Fibroblast of mammary gland (primary cell): ENCODE data around the gene B3GAT1.
"Not testable (repeated sequence)": the region's sequence is repeated elsewhere in the genome, so short reads cannot be mapped to it uniquely, and the experiment has no call there.

Source experiments
- DNase-seq: peaks from one replicate; pipeline ENCODE4 v3.0.0-alpha.2; 2010; ENCODE audit warnings: low read depth
- H3K4me3 ChIP-seq: 2 replicates; pipeline ENCODE4 v1.5.1; 2011; ENCODE audit warnings: low read depth, mild to moderate bottlenecking, low read length, moderate library complexity; ENCODE audit not compliant: control insufficient read depth
- TF ChIP-seq, protein P1 (sequence below): conservative IDR thresholded peaks from 2 replicates; pipeline ENCODE4 v1.5.1; 2011; ENCODE audit warnings: low read depth, low read length, inconsistent platforms; ENCODE audit not compliant: control insufficient read depth, insufficient read depth

B3GAT1 gene

DNA sequence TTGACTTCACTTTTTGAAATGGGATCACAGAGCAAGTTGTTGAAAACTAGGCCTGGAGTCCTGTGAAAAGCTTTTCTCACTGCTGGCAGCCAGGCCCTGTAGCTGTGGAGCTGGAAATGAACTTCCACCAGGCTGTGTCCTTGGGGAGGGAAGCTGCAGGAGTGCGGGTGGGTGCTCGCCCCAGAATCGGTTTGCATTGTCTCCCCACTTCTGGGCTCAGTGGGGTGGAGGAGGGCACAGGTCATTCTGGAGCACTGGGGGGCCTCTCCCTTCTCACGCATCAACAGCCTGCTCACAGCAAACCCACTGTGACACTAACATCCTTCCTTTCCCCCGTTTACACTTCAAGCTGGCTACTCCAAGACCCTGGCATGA is 65.1 kb downstream of the B3GAT1 start:
- no peak overlapping the region for H3K4me3 ChIP-seq
- TF ChIP-seq, protein P1, sequence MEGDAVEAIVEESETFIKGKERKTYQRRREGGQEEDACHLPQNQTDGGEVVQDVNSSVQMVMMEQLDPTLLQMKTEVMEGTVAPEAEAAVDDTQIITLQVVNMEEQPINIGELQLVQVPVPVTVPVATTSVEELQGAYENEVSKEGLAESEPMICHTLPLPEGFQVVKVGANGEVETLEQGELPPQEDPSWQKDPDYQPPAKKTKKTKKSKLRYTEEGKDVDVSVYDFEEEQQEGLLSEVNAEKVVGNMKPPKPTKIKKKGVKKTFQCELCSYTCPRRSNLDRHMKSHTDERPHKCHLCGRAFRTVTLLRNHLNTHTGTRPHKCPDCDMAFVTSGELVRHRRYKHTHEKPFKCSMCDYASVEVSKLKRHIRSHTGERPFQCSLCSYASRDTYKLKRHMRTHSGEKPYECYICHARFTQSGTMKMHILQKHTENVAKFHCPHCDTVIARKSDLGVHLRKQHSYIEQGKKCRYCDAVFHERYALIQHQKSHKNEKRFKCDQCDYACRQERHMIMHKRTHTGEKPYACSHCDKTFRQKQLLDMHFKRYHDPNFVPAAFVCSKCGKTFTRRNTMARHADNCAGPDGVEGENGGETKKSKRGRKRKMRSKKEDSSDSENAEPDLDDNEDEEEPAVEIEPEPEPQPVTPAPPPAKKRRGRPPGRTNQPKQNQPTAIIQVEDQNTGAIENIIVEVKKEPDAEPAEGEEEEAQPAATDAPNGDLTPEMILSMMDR = no peak
- no peak for DNase-seq

DNA sequence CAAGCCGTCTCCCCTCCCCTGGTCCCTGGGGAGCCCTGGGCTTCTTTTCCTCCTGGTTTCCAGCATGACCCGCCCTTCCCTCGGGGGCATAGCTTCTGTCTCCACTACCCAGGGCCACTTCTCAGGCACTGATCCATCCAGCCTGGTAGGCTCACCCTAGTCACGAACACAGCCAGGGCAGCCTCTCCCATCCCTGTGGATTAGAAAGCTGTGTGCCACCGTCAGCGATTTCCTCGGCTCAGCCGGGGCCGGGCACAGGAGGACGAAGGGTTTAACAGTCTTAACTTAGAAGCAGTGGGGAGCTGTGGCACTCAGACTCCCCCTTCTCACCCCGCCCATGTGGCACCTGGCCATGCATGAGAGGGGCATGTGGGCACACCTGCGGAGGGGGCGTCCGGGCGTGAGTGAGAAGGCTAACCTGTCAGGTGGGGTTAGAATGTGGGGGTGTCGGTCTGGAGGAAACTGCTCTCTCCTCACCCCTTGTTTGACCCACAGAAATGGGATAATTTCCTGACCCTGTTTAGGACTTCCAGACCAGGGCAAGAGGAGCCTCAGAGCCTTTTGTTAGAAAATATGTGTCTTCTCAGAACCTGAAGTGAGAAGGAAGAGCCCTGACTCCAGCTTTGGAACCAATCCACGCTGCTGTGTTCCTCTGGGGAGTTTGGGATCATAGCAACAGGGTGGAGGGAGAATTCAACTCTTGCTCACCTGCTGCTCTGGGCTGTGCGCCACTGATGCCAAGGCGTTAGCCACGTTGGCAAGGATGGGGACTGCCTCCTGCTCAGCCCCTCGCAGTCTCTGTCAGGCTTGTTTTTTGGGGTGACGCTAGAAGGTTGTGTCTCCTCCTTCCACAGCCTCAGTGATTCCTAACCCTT is 65.7 kb downstream of the B3GAT1 start:
- DNase-seq = no peak
- H3K4me3 ChIP-seq = no peak overlapping the region
- TF ChIP-seq, protein P1 = no peak

- TF ChIP-seq, protein P1 = no peak
- no peak for DNase-seq
- no peak overlapping the region for H3K4me3 ChIP-seq
Measured at GRCh38 chr11:134345237-134345550, 66.8 kb downstream of the B3GAT1 start.

DNA sequence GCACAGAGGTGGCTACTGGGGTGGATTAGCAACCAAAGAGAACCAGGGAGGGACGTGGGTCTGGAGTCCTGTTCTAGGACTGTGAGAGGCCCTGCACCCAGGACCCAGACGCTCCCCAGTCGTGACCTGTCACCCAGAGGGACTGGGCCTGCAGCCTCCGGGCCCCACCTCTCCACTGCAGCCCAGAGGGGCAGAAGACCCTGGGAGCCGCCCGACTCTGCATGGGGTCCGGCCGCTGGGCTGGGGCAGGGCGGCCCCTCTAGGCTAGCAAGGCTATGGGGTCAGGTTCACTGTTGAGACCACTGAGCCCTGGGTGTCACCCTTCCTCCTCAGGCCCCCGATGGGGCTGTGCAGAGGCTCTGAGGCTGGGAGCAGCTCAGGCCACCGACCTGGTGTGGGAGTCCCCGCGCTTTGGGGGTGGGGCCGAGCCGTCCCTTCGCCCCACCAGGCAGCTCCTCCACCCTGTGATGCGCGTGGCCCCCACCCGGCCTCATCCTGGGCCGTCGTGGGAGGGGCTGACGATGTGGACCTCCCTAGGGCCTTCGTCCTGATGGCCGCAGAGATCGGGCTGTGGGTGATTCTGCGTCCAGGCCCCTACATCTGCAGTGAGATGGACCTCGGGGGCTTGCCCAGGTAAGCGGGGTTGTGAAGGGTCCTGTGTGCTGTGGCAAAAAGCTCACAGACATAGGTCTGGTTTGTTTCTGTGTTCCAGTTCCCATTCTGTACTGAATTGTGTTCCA is 67.4 kb downstream of the B3GAT1 start:
- H3K4me3 ChIP-seq, DNase-seq: not testable (repeated sequence)

DNA sequence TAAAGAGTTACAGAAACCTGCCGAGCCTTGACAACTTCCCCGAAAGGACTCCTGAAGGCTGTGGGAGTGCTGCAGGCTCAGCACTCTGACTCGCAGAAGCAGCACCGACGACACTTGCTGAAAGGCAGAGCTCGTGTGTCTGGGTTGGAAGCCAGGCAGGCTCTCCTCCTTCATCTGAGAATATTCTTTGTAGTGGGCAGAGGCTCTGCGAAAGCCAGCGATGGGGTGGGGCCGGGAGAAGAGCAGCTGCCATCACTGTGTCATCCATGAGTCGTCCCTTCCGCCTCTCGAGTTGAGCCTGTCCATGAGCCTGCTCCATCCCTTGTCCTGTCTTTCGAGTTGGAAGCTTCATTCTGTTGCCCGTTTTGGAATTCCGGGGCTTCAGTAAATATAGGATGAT is 68.4 kb downstream of the B3GAT1 start:
- TF ChIP-seq, protein P1 = no peak
- no peak overlapping the region for H3K4me3 ChIP-seq
- DNase-seq = no peak

DNA sequence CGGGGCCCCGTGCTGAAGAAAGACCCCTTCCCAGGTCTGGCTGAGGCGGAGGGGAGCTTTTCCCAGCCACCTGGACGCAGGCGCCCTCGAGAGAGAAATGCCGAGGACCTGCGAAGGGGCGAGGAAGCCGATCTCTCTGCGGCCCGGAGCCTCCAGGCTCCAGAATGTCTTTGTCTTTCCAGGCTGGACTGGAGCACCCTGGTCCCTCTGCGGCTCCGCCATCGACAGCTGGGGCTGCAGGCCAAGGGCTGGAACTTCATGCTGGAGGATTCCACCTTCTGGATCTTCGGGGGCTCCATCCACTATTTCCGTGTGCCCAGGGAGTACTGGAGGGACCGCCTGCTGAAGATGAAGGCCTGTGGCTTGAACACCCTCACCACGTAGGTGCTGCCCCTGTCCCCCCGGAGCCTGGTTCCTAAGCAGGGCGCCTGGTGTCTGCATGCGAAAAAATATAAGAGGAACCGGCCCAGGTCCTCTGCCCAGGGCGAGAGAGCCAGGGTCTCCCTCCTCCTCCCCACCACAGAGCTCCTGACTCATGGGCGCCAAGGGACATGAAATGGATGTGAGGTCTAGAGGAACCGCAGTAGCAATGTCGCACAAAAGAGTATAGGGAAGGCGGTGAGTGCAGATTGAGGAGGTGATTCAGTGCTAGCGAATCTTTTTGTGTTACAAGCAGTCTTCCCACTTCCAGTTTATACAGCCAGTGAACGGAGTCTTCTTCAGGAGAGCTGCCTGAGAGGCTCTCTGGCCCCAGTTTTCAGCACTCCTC is 69.3 kb downstream of the B3GAT1 start:
- no peak overlapping the region for H3K4me3 ChIP-seq
- no peak for DNase-seq
- TF ChIP-seq, protein P1 = no peak

DNA sequence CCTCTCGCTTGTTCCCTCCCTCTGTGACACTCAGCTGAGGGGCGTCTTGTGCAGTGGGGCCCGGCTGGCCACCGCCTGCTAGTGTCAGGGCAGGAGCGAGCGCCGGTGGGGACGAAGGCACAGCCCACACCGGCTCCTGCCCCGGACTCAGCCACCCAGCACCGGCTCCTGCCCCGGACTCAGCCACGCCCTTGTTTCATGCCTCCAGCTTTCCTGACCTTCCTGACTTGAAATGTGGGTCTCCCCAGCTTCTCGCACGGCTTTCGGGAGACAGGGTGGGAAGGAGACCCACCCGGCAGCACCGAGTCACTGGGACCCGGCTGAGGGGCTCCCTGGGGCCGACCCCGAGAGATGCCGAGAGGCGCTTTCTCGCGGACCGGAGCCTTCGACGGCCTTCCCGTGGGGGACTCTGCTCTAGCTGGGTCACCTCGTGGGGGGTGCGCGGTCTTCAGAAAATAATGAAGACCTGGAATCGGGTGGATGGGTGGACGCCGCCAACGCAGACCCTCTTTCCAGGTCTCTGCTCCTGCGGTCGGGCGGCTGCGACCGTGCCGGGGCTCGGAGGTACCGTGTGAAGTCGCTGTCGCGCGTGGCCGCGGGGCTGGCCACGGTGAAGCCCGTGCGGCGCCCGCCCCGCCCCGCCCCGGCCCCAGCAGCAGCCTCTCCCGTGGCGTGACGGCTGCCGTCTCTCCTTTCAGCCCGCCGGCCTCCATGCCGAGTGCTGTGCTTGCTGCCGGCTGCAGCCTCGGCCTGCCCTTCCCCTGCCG is 70.1 kb downstream of the B3GAT1 start:
- DNase-seq = no peak
- TF ChIP-seq, protein P1 = no peak
- no peak overlapping the region for H3K4me3 ChIP-seq
